ENCODE measurements around the gene ZNF224. TPM values are rescaled to one million over a fixed set of nuclear protein-coding genes. Genes with fewer than 3 reads are reported as not detected.

ZNF224 gene
- total RNA-seq, 4 donors from 2014 or later = 5.7 to 23.8 (median 8.2) TPM

GRCh38 chr19:44059229-44059628, 34.9 kb upstream of the ZNF224 start:
- 100% methylated on average over 2 of the region's 2 CpGs for whole genome bisulfite sequencing, 2 donors
- Histone ChIP-seq H3K27me3 (no peaks in the 10 kb centered on the region), H3K36me3 (peaks cover 12 to 96% (median 14%) of the 10 kb centered on the region in 3 donors), H3K4me3 (no peak overlapping the region), H3K27ac (no peak overlapping the region), H3K4me1 (no peaks in the 10 kb centered on the region), H3K9me3 (peaks cover 0 to 75% (median 38%) of the 10 kb centered on the region in 3 donors)
- DNase-seq = no peak
- TF ChIP-seq POLR2A (IDR thresholded peaks at IDR 0.05) (no peak), CTCF (IDR thresholded peaks at IDR 0.05) (no peak)
- intact Hi-C loops (cut with DNase I) = no loop called here

- H3K4me3 ChIP-seq = no peak overlapping the region
- peaks cover 14 to 100% (median 19%) of the 10 kb centered on the region in 3 donors for H3K36me3 ChIP-seq
- WGBS, 2 donors = 86 to 89% methylated on average over 1 of the region's 1 CpG
- peaks cover 0 to 81% (median 31%) of the 10 kb centered on the region in 3 donors for H3K9me3 ChIP-seq
- H3K27ac ChIP-seq = no peak overlapping the region
- TF ChIP-seq POLR2A (IDR thresholded peaks at IDR 0.05) = no peak
- TF ChIP-seq CTCF (IDR thresholded peaks at IDR 0.05) = no peak
- DNase-seq = no peak
- H3K27me3 ChIP-seq = no peaks in the 10 kb centered on the region
- H3K4me1 ChIP-seq = no peaks in the 10 kb centered on the region
- intact Hi-C loops (cut with DNase I) = no loop called here
Observed at GRCh38 chr19:44061038-44061437, 33.1 kb upstream of the ZNF224 start.

GRCh38 chr19:44066305-44066704, 27.9 kb upstream of the ZNF224 start:
- intact Hi-C loops (cut with DNase I) = no loop called here
- peaks cover 14 to 76% (median 57%) of the 10 kb centered on the region in 3 donors for H3K9me3 ChIP-seq
- no peak overlapping the region for H3K27ac ChIP-seq
- peak overlapping the region in 1 of 4 donors; percentile 0 for H3K4me3 ChIP-seq
- no peak for DNase-seq
- 50 to 65% methylated on average over 3 of the region's 3 CpGs for WGBS, 2 donors
- TF ChIP-seq POLR2A (IDR thresholded peaks at IDR 0.05) (no peak), CTCF (IDR thresholded peaks at IDR 0.05) (no peak)
- H3K36me3 ChIP-seq = peaks cover under 1 to 68% (median 14%) of the 10 kb centered on the region in 3 donors
- H3K4me1 ChIP-seq = peaks cover 0 to 2% (median 1%) of the 10 kb centered on the region in 3 donors
- no peaks in the 10 kb centered on the region for H3K27me3 ChIP-seq

- WGBS, 2 donors = 92 to 100% methylated on average over 1 of the region's 1 CpG
Observed at GRCh38 chr19:44069415-44069814, 24.7 kb upstream of the ZNF224 start.

More at GRCh38 chr19:44069415-44069814, 24.7 kb upstream of the ZNF224 start:
- no peak overlapping the region for H3K27ac ChIP-seq
- no peak overlapping the region for H3K4me3 ChIP-seq
- intact Hi-C loops (cut with DNase I) = no loop called here
- DNase-seq = no peak
- peaks cover 14 to 54% (median 42%) of the 10 kb centered on the region in 3 donors for H3K9me3 ChIP-seq
- no peaks in the 10 kb centered on the region for H3K27me3 ChIP-seq
- H3K4me1 ChIP-seq = peaks cover 8 to 25% (median 9%) of the 10 kb centered on the region in 3 donors
- TF ChIP-seq CTCF (IDR thresholded peaks at IDR 0.05) (no peak), POLR2A (IDR thresholded peaks at IDR 0.05) (no peak)
- H3K36me3 ChIP-seq = peaks cover 0 to 37% (median 5%) of the 10 kb centered on the region in 3 donors
